Neuron (in vitro differentiated cells): ENCODE measurements around the gene MSANTD4.
A peak's percentile ranks its signal among the peaks of the same experiment; 100 is the strongest.
"Not testable (repeated sequence)": the region's sequence is repeated elsewhere in the genome, so short reads cannot be mapped to it uniquely, and the experiment has no call there.

Experiments used
- H2AFZ ChIP-seq: one replicate; pipeline ENCODE4 v1.6.1; 2013; ENCODE audit warnings: low read depth, mild to moderate bottlenecking, inconsistent platforms, low read length, moderate library complexity
- H3K27me3 ChIP-seq: one replicate; pipeline ENCODE4 v1.6.1; 2013; ENCODE audit warnings: low read length; ENCODE audit not compliant: insufficient read depth
- H3K36me3 ChIP-seq: one replicate; pipeline ENCODE4 v1.6.1; 2013; ENCODE audit warnings: low read length; ENCODE audit not compliant: insufficient read depth
- H3K4me1 ChIP-seq: one replicate; pipeline ENCODE4 v1.6.1; 2013; ENCODE audit warnings: low read length; ENCODE audit not compliant: insufficient read depth
- H3K4me3 ChIP-seq: 2 replicates; pipeline ENCODE4 v1.5.1; 2013; ENCODE audit warnings: mild to moderate bottlenecking, low read length, moderate library complexity
- H3K9me3 ChIP-seq: one replicate; pipeline ENCODE4 v1.6.1; 2013; ENCODE audit warnings: low read length

The MSANTD4 gene

DNA sequence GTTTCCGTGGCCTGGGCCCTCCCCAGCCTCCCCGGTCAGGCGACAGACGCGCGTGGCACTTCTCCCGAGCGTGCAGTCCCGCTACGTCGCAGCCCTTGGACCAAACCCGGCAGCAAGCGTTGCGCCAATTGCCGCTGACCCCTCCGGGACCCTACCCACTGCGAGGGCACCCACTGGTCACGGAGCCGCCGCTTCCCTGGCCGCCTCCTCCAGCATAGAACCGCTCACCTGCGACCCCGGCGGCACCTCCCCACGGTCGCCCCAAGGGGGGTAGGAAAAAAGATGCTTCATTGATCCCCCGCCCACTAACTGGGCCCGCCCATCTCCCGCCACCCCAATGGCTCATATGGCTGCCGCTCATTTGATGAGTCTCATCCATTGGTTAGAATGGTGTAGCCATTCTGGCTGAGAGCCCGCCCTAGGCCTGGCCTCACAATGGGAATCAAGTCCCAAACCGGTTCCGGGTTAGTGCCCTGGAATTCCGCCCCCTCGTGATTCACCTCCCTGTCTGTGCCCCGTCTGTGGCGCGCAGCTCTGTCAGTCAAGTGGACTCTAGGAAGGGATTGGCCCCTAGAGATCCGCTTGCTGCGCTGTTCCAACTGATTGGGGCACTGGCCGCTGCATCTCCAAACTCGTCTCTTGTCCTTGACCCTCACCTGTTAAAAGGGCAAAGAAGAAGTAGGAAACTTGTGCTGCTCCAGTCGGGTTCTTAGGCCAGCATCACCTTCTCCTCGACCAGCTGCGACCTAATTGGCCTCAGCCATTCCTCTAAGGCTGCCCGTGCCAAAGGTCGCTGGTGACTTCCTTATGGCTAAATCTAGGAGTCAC, at the start of gene MSANTD4:
TSS of gene MSANTD4 (minus strand) at position 274 of the 828 bp plus-strand sequence. CDS start 11,323 bp downstream, outside the sequence.
- H3K9me3 ChIP-seq, result no peaks in the 10 kb centered on the region
- H3K4me3 ChIP-seq, result peak within 1 kb of the TSS; percentile 91
- H2AFZ ChIP-seq, result peak within 1 kb of the TSS; percentile 97
- peaks cover 2% of the 10 kb centered on the region for H3K36me3 ChIP-seq
- no peaks in the 10 kb centered on the region for H3K27me3 ChIP-seq
- peaks cover 25% of the 10 kb centered on the region for H3K4me1 ChIP-seq

DNA sequence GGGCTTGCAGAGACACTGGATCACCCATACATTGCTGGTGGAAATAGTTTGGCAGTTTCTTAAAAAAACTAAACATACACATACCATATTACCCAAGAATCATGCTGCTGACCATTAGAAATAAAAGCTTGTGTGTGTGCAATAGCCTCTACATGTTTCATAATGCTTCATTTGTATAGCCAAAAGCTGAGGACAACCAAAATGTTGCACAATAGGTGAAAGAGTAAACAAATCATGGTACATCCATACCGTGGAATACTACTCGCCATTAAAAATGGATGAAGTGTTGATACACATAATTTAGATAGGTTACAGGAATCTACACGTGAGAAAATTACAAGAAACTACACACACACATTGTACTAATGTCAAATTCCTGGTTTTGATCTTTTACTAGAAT, 48.6 kb upstream of the MSANTD4 start:
- Histone ChIP-seq H3K36me3 (no peaks in the 10 kb centered on the region), H3K27me3 (no peaks in the 10 kb centered on the region), H3K4me3 (no peak overlapping the region), H3K9me3 (peaks cover 3% of the 10 kb centered on the region), H3K4me1 (no peaks in the 10 kb centered on the region), H2AFZ (no peak overlapping the region)

DNA sequence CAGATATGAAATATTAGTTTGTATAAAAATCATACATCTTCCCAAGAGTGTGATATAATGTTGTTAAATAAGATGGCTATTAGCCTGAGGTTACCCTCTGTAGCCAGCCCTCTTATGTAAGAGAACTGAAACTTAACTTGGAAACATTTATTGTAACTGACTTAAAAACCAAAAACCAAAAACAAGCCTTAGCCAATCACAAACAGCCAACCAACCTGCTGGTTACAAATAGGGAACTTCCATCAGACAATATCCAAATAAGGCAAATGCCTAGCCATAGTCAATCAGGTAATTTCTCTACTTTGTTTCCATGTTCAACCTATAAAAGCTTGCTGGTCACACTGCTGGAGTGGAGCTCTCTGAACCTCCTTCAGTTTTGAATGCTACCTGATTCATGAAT, 41.0 kb upstream of the MSANTD4 start:
- no peaks in the 10 kb centered on the region for H3K36me3 ChIP-seq
- H3K9me3 ChIP-seq, result no peaks in the 10 kb centered on the region
- H3K27me3 ChIP-seq, result no peaks in the 10 kb centered on the region
- no peak overlapping the region for H2AFZ ChIP-seq
- H3K4me3 ChIP-seq, result no peak overlapping the region
- H3K4me1 ChIP-seq, result peaks cover 9% of the 10 kb centered on the region

DNA sequence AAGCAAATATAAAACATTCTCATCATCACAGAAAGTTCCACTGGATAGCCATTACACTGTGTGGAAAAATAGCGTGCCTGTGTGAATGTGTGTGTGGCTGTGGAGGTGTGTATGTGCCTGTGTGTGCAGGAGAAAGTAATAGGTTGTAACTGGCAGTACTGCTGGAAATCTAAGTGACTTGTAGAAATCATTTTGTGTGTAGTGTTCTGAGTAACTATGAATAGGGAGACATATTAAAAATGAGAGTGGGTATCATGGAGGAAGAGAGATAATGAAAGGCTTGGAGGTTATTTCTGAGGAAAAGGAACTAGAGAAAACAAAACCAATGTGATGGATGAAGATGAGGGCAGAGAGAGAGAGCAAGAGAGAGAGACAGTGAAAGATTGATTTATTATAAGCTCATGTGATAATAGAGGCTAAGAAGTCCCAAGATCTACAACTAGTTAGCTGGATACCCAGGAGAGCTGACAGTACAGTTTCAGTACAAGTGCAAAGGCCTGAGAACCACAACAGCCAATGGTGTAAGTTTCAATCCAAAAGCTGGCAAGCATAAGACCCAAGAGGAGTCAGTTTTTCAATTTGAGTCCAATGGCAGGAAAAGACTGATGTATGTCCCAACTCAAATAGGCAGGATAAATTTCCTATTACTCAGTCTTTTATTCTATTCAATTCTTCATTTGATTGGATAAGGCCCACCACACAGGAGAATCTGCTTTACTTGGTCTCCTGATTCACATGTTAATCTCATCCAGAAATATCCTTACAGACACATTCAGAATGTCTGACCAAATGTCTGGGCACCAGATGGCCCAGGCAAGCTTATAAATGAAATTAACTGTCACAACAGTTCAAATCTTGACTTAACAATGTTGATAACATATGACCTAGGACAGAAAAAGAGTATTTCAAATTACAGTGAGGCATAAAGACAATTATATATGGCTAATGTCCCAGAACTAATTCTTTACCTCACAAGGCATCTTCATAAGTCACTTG, 40.2 kb upstream of the MSANTD4 start:
- H3K27me3 ChIP-seq, result no peaks in the 10 kb centered on the region
- H3K36me3 ChIP-seq, result no peaks in the 10 kb centered on the region
- no peak overlapping the region for H3K4me3 ChIP-seq
- peaks cover 9% of the 10 kb centered on the region for H3K4me1 ChIP-seq
- H2AFZ ChIP-seq, result no peak overlapping the region
- H3K9me3 ChIP-seq, result no peaks in the 10 kb centered on the region

DNA sequence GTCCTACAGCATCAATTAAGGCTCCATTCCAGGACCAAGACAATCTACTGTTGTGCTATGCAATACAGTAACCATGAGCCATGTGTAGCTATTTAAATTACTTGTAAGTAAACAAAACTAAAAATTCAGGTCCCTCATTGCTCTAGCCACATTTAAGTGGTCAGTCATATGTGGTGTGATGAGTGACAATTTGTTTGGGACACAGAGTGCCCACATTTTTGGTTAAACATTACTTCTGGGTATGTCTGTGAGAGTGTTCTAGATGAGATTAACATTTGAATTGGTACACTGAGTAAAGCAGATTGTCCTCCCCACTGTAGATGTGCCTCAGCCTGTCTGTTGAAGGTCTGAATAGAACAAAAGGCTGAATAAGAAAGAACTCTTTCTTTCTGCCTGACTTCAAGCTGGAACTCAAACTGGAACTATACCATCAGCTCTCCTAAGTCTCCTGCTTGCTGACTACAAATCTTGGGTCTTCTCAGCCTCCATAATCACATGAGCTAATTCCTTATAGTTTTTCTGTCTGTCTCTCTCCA, 39.3 kb upstream of the MSANTD4 start:
- no peaks in the 10 kb centered on the region for H3K9me3 ChIP-seq
- H3K4me3 ChIP-seq, result no peak overlapping the region
- H3K4me1 ChIP-seq, result peaks cover 9% of the 10 kb centered on the region
- H3K27me3 ChIP-seq, result no peaks in the 10 kb centered on the region
- H3K36me3 ChIP-seq, result no peaks in the 10 kb centered on the region
- no peak overlapping the region for H2AFZ ChIP-seq

DNA sequence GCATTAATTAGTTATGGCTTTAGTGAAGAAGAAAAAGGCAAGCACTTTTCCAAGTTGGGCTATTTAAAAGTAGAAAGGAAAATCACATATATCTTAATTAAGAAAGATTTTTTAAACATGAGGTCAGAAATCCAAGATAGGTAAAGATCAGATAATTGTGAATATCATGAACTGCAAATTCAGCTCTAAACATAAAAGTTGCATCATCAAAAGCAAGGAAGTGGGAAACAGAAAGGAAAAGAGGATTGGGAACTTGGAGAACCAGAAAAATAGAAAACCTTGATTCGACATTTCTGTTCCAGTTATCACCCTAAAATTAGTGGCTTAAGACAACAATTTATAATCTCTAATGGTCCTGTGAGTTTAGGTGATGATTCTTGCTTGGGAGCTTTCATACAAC, 37.6 kb upstream of the MSANTD4 start:
- H3K27me3 ChIP-seq, result no peaks in the 10 kb centered on the region
- H3K4me3 ChIP-seq, result no peak overlapping the region
- no peaks in the 10 kb centered on the region for H3K9me3 ChIP-seq
- H3K4me1 ChIP-seq, result peaks cover 9% of the 10 kb centered on the region
- H3K36me3 ChIP-seq, result no peaks in the 10 kb centered on the region
- no peak overlapping the region for H2AFZ ChIP-seq

DNA sequence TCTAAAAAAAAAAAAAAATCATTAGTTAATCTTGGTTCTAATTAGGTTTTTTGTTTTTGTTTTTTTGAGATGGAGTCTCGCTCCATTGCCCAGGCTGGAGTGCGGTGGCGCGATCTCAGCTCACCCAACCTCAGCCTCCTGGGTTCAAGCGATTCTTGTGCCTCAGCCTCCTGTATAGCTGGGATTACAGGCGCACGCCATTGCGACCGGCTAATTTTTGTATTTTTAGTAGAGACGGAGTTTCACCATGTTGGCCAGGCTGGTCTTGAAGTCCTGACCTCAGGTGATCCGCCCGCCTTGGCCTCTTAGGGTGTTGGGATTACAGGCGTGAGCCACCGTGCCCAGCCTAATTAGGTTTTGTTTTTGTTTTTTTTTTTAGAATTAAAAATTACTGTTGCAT, 36.3 kb upstream of the MSANTD4 start:
- not testable (repeated sequence) for H3K27me3 ChIP-seq, H3K36me3 ChIP-seq, H2AFZ ChIP-seq, H3K4me3 ChIP-seq, H3K9me3 ChIP-seq, H3K4me1 ChIP-seq

DNA sequence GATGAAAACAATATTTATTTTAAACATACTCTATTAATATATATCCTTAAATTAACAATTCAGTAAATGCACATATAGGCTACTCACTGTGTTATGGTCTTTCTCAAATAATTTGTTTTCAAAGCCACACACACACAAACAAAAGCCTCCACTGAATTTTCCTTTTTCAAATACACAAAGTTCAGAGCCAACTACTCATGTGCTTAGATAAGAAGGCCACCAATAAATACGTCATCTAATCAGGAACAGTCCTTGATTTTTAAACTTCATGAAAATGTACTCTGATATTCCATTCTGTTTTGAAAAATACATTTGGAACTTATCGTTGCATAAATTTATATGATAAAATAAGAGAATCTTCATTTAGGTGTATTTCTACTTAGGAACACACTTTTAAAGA, 29.1 kb upstream of the MSANTD4 start:
- Histone ChIP-seq H3K4me3 (no peak overlapping the region), H3K4me1 (no peaks in the 10 kb centered on the region), H2AFZ (no peak overlapping the region), H3K9me3 (no peaks in the 10 kb centered on the region), H3K36me3 (no peaks in the 10 kb centered on the region), H3K27me3 (no peaks in the 10 kb centered on the region)

DNA sequence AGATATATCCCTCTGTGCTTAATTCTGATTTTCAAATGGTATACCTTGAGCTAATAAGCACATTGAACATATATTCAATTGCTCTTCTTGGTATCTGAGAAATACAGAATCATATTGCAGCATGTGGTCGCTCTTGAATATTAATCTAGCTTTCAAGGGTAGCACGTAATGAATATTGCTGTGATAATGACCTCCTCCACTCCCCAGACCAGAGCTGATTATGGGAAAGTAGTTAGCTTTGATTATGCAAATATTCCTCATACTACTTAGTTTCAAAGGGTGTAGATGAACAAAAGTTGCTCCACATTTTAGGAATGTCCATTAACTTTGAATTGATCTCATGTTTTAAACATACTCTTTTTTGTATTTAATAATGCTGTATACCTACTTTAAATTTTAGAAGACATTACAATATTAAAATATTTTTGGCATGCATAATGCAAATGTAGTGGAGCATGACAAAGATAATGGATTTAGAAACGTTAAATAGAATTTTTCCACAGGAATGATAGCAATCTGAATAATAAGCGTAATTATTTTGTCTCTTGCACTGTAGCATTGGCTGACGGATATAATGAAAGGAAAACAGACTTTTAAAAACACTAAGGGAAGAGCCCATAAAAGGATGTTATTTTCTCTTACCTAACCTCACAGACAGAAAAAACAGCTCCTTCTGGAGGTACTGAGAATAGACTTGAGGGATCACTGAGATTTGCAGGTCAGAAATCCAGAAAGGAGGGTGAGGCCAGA, 27.9 kb upstream of the MSANTD4 start:
- Histone ChIP-seq H3K4me3 (no peak overlapping the region), H3K4me1 (no peaks in the 10 kb centered on the region), H3K9me3 (no peaks in the 10 kb centered on the region), H3K27me3 (no peaks in the 10 kb centered on the region), H3K36me3 (no peaks in the 10 kb centered on the region), H2AFZ (no peak overlapping the region)

DNA sequence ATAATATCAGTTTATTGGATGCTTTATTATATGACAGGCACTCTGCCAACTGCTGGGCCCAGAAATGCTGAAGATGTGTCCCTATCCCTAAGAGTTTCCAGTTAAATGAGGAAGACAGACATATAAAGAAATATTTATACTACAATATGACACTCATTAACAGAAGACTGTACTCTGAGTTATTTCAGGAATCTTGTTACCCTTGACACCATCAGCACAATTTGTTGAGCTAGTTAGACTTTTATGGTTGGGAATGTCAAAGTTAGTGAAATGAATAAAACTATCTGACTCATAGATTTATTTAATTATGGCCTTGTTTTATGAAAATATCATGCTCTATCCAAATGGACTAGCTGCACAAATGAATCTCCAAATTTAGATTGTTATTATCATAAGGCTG, 25.6 kb upstream of the MSANTD4 start:
- H3K4me3 ChIP-seq, result no peak overlapping the region
- no peak overlapping the region for H2AFZ ChIP-seq
- no peaks in the 10 kb centered on the region for H3K27me3 ChIP-seq
- H3K4me1 ChIP-seq, result no peaks in the 10 kb centered on the region
- no peaks in the 10 kb centered on the region for H3K36me3 ChIP-seq
- no peaks in the 10 kb centered on the region for H3K9me3 ChIP-seq

DNA sequence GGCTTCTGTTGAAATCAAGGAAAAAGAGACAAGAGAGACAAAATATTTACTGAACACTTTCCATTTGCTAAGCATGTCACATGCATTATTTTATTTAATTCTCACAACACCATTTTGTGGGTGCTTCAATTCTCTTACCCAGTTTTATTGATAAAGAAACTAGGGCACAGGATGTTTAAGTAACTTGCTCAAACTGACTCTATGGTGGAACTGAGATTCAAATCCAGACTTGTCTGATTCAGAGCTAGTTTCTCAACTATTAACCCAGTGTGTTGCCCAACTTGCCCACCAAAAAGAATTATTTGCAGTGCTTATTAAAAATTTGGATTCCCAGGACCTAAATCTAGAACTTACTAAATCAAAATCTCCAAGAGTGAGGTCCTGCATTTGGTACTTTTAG, 21.5 kb upstream of the MSANTD4 start:
- Histone ChIP-seq H3K27me3 (no peaks in the 10 kb centered on the region), H3K4me3 (no peak overlapping the region), H3K36me3 (no peaks in the 10 kb centered on the region), H3K4me1 (no peaks in the 10 kb centered on the region), H3K9me3 (no peaks in the 10 kb centered on the region), H2AFZ (no peak overlapping the region)

DNA sequence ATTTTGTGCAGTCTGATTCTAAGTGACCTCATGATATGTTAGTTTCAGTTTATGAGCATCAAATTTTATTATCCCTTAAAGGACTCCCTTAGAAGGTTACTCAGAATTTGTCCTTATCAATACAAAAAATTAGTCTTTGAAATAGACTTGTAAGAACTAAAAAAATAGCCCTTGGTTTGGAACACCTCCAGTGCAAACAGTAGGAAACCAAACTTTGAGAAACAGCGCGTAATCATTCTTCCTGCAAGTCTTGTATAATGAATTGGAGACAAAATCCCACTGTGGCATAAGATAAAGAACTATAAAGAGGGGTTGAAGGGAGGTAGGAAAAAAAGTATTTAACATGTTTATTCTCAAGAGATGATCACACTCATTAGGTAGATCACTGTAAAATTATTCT, 10.8 kb upstream of the MSANTD4 start:
- Histone ChIP-seq H3K9me3 (no peaks in the 10 kb centered on the region), H3K27me3 (no peaks in the 10 kb centered on the region), H2AFZ (no peak overlapping the region), H3K36me3 (no peaks in the 10 kb centered on the region), H3K4me1 (peaks cover 18% of the 10 kb centered on the region), H3K4me3 (no peak overlapping the region)
